T-helper 1 cell treated with Interleukin-12 subunit alpha and Interleukin-12 subunit beta and Interleukin-4 antibody, amounts not matched to agents 30 ng/mL and 1 ng/mL, for 36 hours (primary cell): ENCODE measurements around the gene GPR21. TPM values are rescaled to one million over a fixed set of nuclear protein-coding genes. Genes with fewer than 3 reads are reported as not detected.

Source experiments
- intact Hi-C: fragments of 100-400 bp; cut with micrococcal nuclease; formaldehyde crosslinking; loops from one replicate; pipeline ENCODE4 v1.15.1; 2024
- total RNA-seq: library from RNA; stranded (reverse); gene quantifications from 2 replicates; pipeline ENCODE4 v1.2.3, GENCODE V29; 2022

The GPR21 gene
- total RNA-seq, 1 donor from 2014 or later: 0.32 TPM

GRCh38 chr9:123033864-123034601, 566 bp downstream of the GPR21 start:
- intact Hi-C loops: no loop called here

- intact Hi-C loops: no loop called here
Measured at GRCh38 chr9:123034881-123035510, 1.5 kb downstream of the GPR21 start.

GRCh38 chr9:123035791-123036190, 2.3 kb downstream of the GPR21 start:
- intact Hi-C loops: no loop called here

DNA sequence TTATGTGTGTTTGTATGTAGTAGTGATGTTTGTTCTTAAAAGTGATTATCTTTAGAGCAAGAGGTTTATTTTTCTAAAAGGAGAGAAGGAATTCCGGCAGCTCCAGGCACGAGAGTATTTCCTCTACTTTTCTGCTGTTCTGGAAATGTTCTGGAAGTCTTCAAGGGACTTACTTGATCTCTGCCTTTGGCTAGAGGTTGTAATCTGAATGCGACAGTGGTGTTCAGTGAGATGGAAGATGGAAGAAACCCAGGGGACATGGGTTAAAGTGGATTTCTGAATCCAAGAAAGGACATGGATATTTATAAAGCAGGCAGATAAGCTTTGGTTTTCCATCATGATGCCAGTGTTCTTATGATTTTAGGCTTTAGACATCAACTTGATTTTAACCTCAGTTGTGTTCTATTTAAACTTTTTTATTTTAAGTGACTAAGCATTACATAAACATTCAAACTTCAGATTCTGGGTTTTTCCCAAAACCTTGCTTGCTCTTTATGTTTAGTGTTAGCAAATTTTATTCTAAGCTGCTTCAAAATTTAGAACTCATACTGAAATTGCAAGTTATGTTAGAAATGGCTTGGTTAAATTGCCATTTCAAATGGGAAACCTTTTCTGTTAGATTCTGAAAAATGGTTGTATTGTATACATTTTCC, 3.6 kb downstream of the GPR21 start:
- intact Hi-C loops: no loop called here

GRCh38 chr9:123039617-123040219, 6.3 kb downstream of the GPR21 start:
- intact Hi-C loops: no loop called here

- intact Hi-C loops: no loop called here
Measured at GRCh38 chr9:123040801-123041200, 7.3 kb downstream of the GPR21 start.

DNA sequence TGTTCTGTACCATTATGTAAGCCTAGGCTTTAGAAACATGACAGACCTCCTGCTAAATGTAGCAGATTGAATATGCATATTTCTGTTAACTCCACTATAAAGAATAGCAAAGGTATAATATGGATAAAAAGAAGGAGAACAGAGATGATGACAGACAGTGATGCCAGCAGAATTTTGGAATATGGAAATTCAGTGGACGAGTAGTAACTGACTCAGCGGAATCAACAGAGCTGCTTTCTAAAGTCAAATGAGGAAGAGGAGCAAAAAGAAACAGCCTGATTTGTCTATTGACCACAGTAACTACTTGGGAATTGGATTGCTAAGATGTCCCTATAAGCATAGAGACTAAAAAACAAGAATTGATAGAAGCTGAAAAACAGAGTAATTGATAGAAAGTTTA, 8.0 kb downstream of the GPR21 start:
- intact Hi-C loops: no loop called here

- intact Hi-C loops: no loop called here
Measured at GRCh38 chr9:123043081-123043939, 9.8 kb downstream of the GPR21 start.

DNA sequence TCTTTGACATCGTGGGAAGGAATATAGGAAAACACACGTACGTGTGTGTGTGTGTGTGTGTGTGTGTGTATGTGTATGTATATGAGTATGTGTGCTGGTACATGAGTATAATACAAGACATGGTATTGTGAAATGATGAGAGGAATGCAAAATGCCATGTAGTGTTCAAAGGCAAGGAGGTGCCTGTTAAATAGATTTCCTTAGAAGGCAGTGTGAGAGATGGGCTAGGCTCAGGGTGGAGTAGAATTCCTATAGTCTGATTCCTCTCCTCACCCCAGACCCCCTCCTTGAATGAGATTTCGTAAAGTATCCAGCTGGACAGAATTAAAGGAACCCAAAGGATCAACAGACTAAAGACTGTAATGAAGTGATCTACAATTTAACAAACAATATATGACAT, 11.1 kb downstream of the GPR21 start:
- intact Hi-C loops: no loop called here

DNA sequence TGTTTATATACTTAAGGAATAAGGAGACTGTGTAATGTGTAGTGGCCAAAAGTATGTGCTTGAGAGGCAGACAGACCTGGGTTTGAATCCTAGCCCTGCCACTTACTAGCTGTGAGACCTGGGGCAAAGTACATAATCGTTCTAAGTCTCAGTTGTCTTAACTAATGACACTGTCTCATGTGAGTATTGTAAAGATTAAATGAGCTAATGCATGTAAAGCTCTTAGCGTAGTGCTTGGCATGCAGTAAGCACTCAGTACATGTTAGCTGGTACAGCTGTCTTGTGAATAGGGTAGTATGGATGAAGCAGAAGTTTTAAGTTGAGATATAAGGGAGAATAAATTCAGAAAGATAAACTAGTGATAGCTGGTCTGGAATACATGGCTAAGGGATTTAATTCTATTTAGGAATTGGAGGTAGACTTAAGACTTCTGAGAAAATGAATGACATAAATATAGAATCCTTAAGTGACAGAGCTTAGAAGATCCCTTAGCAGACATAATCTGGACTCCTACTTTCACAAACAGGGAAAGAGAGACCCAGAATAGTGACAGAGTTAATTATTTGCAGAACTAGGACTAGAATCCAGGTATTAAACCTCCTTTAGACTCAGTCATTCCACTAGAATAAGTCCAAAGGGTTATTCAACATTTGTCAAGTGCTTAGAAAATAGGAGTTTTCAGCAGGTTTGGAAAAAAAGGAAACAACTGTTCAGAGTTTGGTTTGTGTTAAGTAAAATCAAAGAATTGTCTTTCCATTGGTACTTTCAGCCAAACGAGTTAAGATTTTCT, 13.1 kb downstream of the GPR21 start:
- intact Hi-C loops: no loop called here

GRCh38 chr9:123048748-123049147, 15.3 kb downstream of the GPR21 start:
- intact Hi-C loops: no loop called here

- intact Hi-C loops: no loop called here
Measured at GRCh38 chr9:123049589-123050222, 16.2 kb downstream of the GPR21 start.

GRCh38 chr9:123053046-123053445, 19.6 kb downstream of the GPR21 start:
- intact Hi-C loops: no loop called here

DNA sequence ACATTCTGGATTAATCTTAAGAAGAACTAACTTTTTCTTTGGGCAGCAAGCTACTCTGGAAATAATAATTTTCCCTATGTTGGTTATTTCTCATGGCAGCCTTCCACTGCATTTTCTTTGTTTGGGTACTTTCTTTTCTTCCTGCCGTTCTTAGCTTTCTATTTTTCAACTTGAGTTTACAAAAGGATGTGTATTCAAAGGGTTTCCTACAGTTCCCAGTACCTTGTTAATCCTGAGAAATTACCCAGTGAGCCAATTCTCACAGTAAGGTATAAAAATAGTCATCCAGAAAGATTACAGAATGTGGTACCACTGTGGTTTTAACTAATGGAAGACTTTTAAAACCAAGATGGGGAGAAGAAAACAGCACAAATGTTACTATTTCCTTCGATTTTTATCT, 20.2 kb downstream of the GPR21 start:
- intact Hi-C loops: no loop called here

GRCh38 chr9:123058834-123059233, 25.4 kb downstream of the GPR21 start:
- intact Hi-C loops: no loop called here

- intact Hi-C loops: no loop called here
Measured at GRCh38 chr9:123059472-123060220, 26.2 kb downstream of the GPR21 start.

GRCh38 chr9:123061216-123061615, 27.7 kb downstream of the GPR21 start:
- intact Hi-C loops: no loop called here

DNA sequence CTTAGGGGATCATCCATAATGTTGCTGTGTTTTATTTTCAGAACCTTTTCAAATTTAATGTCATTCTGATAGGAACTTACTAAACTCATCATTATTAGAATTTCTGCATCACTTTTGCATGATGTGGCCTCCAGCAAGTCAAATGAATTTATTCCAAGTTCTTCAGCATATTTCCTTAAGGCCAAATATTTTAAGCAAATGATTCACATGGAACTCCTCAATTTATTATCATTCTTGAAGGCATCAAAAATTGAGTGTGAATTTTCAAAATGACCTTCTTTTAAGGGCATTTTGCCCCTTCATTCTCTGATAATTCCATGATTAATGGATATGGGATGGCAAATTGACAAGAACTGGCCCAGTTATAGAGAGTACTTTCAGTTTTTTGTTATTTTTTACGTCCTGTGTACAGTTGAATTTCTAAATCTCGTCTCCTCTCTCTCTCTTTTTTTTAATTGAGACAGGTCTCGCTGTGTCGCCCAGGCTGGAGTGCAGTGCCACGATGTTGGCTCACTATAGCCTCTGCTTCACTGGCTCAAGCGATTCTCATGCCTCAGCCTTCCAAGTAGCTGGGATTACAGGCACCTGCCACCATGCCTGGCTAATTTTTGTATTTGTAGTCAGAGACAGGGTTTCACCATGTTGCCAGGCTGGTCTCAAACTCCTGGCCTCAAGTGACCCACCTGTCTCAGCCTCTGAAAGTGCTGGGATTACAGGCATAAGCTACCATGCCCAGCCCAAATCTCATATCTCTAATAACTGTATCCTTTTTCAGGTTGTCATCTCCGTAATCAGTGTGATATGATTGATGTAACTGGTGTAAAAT, 29.1 kb downstream of the GPR21 start:
- intact Hi-C loops: no loop called here
